Testis (tissue), 2 donors: ENCODE measurements around the gene WNK2.

Source experiments
- CTCF ChIP-seq, 3 experiments: fragments of 450-650 bp in 2 of 3; fragments of 200-600 bp in 1 of 3; sonication (generic) in 1 of 3; IDR thresholded peaks; one replicate each; pipeline ENCODE4 v1.5.1; 2016 to 2019; ENCODE audit warnings: antibody characterized with exemption in 3 of 3, mild to moderate bottlenecking in 2 of 3, moderate library complexity in 1 of 3
- POLR2A ChIP-seq: fragments of 450-650 bp; IDR thresholded peaks from one replicate; pipeline ENCODE4 v1.6.1; 2017; ENCODE audit warnings: antibody characterized with exemption, mild to moderate bottlenecking, moderate library complexity

GRCh38 chr9:93303258-93303771 is 119.4 kb downstream of the WNK2 start:
- TF ChIP-seq CTCF (IDR thresholded peaks at IDR 0.05) (no peak), POLR2A (no peak)
